HG03135 (cell line): Measurements from ENCODE around the gene FAM83F.

Source experiments
- ATAC-seq: cut with Tn5 transposase; IDR thresholded peaks from one replicate; pipeline ENCODE4 v1.9.1; 2021; ENCODE audit warnings: mild to moderate bottlenecking, moderate library complexity; ENCODE audit not compliant: unreplicated experiment

The FAM83F gene

GRCh38 chr22:40054486-40054885 is 59.7 kb downstream of the FAM83F start:
- ATAC-seq = no peak

DNA sequence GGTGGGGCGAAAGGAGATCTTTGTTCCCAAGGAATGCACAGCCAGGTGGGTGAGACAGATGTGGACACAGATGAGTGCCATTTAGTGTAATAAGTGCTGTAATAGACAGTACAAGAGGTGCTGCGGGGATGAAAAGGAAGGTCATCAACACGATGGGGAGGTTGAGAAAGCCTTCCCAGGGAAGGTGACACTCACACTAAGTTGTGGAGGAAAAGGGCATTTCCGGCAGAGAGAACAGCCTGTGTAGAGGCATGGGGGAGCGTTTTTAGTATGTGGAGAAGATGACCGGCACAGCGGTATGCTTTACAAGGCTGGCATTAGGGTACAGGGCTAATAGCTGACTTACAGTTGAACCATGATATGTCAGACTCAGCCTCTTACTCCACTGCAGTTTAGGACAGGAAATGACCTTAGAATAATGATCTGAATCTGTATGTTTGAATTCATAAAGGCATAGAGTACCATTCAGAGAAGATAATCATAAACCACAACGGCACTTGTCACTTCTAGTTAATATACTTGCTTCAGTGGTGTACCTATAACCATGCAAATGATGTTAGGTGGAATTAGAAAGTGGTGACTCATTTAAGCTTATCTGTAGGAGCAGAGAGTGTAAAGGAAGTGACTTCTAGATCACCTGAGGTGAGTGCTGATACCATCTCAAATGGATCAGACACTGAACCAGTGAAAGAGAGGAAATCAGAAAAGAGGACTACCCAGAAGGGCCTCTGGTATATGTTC is 60.6 kb downstream of the FAM83F start:
- peak; percentile 87 for ATAC-seq

GRCh38 chr22:40056154-40056553 is 61.4 kb downstream of the FAM83F start:
- no peak for ATAC-seq

- no peak for ATAC-seq
Measured at GRCh38 chr22:40056559-40056958, 61.8 kb downstream of the FAM83F start.

- ATAC-seq = no peak
Measured at GRCh38 chr22:40057652-40058051, 62.9 kb downstream of the FAM83F start.

DNA sequence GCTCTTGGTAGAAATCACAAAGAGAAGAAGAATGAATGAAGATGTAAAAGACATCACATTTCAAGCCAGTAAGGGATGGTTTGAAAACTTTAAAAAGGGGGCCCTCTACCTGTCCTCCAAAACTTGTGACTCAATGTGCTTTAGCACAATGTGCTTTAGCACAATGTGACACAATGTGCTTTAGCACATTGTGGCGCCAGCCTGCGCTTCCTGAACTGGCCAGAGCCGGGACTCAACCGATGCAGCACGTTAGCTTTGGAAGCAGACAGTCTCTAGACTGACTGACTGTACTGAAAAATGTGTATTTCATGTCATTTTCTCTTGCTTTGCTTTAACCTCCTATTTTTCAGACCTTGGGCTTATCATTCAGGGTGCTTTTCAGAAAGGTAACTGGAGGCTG is 63.5 kb downstream of the FAM83F start:
- ATAC-seq = no peak

- no peak for ATAC-seq
Measured at GRCh38 chr22:40065981-40066380, 71.2 kb downstream of the FAM83F start.

GRCh38 chr22:40067639-40068038 is 72.9 kb downstream of the FAM83F start:
- ATAC-seq = no peak

DNA sequence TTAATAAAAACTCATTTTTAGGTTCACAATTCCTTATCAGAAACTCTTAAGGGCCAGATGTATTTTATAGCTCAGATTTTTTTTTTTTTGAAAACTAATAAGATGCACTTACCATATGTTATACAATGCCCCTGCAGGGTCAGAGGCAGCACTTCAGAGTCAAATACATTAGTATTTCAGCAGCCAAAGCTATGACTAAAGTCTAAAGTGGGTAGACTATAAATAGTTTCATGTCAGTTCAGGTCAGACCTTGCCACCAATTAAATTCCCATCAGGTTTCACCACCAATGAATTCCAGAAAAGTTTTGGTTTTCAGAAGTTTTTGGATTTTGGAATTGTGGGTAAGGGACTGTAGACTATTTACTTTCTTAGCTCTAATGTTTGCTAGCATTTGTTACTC is 75.9 kb downstream of the FAM83F start:
- no peak for ATAC-seq

GRCh38 chr22:40071720-40072119 is 77.0 kb downstream of the FAM83F start:
- no peak for ATAC-seq

GRCh38 chr22:40076702-40077645 is 82.2 kb downstream of the FAM83F start:
- ATAC-seq = no peak

DNA sequence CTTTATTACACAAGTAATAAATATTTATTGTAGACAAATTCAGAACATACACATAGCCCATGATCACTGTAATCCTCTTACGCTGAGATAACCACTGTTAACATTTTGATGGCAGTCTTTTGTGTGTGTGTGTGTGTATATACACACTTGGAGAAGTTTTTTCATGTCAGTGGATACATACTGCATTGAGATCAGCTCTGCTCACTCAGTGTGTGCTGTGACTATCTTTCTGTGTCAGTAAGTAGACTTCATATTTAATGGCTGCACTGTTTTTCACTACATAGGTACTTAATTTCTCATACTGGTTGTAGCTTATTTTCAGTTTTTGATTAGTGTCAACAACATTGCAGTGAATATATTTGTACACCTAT is 82.9 kb downstream of the FAM83F start:
- ATAC-seq = no peak

DNA sequence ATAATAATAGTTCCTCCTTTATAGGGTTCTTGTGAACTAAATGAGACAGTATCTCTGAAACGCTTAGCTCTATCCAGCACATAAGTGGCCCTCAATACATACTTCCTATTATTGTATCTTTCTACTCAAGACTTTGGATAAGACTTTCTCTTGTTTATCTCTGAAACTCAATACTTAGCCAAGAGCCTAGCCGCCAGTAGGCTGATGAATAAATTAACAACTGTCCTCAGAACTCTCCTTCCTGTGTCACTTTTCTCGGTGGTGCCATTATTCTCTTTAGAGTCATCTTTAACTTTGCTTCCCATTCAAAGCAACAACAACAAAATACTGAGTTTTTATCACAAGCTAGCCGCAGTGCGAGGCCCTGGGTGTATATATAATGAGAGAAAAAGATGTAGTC is 86.9 kb downstream of the FAM83F start:
- no peak for ATAC-seq

GRCh38 chr22:40082184-40082583 is 87.4 kb downstream of the FAM83F start:
- no peak for ATAC-seq

DNA sequence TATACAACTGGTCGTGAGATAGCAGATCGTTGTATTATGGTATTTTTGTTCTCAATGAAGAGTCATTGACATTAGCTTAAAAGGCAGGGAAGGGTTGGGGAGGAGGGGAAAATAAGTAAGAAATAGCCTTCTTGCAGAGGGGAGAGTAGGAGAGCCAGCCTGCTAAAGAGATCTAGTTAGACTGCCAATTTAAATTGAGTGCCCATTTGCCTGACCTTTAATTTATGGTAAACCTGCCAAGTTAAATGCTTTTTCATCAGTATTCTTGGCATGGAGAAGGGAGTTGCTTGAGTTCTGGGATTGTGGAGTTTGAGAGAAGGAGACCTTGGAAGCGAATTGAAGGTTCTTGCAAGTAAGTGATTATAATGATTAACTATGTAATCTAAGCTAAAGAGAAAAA is 89.0 kb downstream of the FAM83F start:
- no peak for ATAC-seq

GRCh38 chr22:40084246-40084645 is 89.5 kb downstream of the FAM83F start:
- ATAC-seq = no peak

DNA sequence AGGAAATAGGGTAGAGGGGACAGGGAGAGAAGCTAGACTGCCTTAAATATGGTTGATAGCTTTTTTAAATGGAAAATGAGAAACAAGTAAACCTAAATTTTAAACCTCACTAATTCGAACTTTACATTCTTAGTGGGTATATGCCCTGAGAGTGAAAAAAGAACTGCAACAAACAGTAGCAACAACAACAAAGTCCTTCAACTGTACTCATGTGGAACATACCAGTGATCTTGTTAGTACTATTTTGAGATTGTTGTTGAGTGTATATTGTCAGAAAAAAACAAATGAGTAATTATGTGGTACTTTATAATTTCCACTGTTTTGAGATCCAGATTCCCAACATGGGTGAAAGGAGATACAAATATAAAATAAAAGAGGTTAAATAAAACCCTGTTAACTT is 94.1 kb downstream of the FAM83F start:
- no peak for ATAC-seq
